Stimulated activated CD4-positive, alpha-beta T cell treated with anti-CD3 and anti-CD28 coated beads, Interleukin-15, amount 100 ng/mL, for 1 hour (primary cell): Measurements from ENCODE around the gene HOXB6.

Source experiments
- DNase-seq, 2 donors: peaks; one replicate each; pipeline ENCODE4 v3.0.0-alpha.2; 2020; ENCODE audit warnings: low read depth in 1 of 2, low spot score in 1 of 2

The HOXB6 gene

GRCh38 chr17:48596000-48596734 lies 8.6 kb downstream of the HOXB6 start:
- DNase-seq, result no peak

- DNase-seq, result no peak
Observed at GRCh38 chr17:48595278-48595999, 9.3 kb downstream of the HOXB6 start.

- no peak for DNase-seq
Observed at GRCh38 chr17:48594538-48595277, 10.1 kb downstream of the HOXB6 start.

GRCh38 chr17:48593840-48594537 lies 10.8 kb downstream of the HOXB6 start:
- DNase-seq, result peak; percentile 67 to 82

- DNase-seq, result no peak
Observed at GRCh38 chr17:48593126-48593829, 11.5 kb downstream of the HOXB6 start, which contains the start of gene HOXB5. Gene HOXB5, minus strand, starts transcription at chr17:48593779. Its CDS starts 97 bp downstream, at chr17:48593682.

GRCh38 chr17:48592577-48592976 lies 12.2 kb downstream of the HOXB6 start:
- no peak for DNase-seq

- DNase-seq, result no peak
Observed at GRCh38 chr17:48592057-48592514, 12.7 kb downstream of the HOXB6 start.

- DNase-seq, result no peak
Observed at GRCh38 chr17:48591255-48592056, 13.3 kb downstream of the HOXB6 start.

GRCh38 chr17:48590607-48591161 lies 14.1 kb downstream of the HOXB6 start:
- no peak for DNase-seq

GRCh38 chr17:48589831-48590606 lies 14.8 kb downstream of the HOXB6 start, which contains the start of gene HOXB3:
Gene HOXB3, minus strand, starts transcription at chr17:48590241. Its CDS starts 37,767 bp downstream, at chr17:48552474.
- no peak for DNase-seq

GRCh38 chr17:48589060-48589830 lies 15.5 kb downstream of the HOXB6 start:
- DNase-seq, result no peak

GRCh38 chr17:48588528-48588927 lies 16.3 kb downstream of the HOXB6 start:
- no peak for DNase-seq

GRCh38 chr17:48588074-48588415 lies 16.7 kb downstream of the HOXB6 start:
- no peak for DNase-seq

- no peak for DNase-seq
Observed at GRCh38 chr17:48587276-48588073, 17.3 kb downstream of the HOXB6 start.

- DNase-seq, result peak in 1 of 2 donors; percentile 26
Observed at GRCh38 chr17:48586355-48587258, 18.2 kb downstream of the HOXB6 start.

GRCh38 chr17:48584223-48584741 lies 20.5 kb downstream of the HOXB6 start:
- no peak for DNase-seq
